HG03045 (cell line): ENCODE measurements around the gene ZXDC.

Experiments used
- ATAC-seq: cut with Tn5 transposase; IDR thresholded peaks from one replicate; pipeline ENCODE4 v1.9.1; 2021; ENCODE audit warnings: mild to moderate bottlenecking, moderate library complexity; ENCODE audit not compliant: unreplicated experiment

ZXDC gene

DNA sequence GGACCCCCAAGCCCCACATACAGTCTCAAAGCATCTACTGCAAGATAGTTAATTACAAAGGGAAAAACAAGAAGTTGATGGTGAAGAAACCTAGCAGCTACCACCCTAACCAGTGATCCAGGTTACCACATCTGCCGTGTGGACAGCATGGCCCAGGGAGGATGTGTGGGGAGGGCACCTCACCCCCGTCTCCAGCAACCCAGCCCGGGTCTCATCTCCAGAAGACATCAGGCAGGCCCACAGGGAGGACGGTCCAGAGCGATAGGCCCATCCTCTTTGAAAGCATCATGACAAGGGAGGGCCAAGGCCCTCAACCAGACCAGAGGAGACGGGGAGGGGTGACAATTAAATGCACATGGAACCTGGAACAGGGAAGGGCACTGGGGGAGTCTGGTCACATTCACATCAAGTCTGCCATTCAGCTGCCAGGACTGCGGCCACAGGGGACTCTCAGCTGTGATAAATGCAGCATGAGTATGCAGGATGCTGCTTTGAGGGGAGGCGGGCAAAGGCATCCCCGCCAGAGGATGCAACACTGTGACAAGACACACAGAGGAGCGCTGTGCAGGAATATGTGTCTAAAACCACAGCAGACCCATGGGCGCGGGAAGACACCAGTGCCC, 18.8 kb downstream of the ZXDC start:
- no peak for ATAC-seq

DNA sequence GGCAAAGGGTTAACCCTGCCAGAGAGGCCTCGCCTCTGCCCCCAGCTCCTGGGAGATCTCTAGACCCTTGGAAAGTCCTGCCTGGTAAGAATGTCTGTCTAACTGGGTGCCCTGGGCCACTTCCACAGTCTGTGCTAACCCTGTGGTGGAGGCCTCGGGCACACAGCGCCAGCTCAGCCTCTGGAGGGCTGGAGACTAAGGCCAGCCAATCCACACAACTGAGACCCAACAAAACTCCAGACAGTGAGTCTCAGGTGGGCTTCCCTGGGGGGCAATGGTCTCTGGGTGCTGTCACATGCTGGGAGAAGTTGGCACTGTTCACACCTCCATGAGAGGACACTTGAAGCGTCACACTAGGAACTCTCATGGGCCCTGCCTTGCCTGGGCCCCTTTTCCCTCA, 19.5 kb downstream of the ZXDC start:
- ATAC-seq: no peak

DNA sequence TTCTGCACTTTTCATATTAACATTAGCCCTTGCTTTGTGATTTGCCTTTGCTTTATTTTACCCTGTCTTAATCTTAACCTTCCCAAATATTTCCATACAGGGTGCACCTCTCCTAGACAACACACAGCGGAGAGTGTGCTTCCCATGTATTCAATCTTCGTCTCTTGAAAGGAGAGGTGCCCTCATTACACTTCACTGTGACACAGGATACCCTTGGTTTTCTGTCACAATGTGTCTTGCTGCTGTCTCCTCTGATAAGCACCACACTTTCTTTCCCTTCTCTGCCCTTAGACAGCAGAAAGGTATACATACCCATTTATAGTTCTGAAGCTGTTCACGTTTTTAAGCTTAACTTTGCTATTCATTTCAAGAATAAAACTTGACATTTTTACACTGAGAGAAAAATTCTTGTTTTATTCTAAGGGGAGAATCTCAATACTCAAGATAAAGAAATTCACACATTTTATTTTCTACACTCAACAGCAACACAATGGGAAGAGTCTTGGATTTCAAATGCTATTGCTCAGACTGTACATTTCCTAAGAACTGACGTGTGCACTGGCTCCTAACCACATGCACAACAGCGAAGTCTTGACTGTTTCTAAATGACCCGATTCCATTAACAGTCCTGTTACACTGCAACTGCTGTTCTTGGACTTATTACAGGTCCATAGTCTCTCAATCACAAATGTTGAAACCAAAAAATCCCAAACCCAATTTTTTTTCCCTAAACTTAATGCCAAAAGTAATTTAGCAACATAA, 21.1 kb downstream of the ZXDC start:
- no peak for ATAC-seq

DNA sequence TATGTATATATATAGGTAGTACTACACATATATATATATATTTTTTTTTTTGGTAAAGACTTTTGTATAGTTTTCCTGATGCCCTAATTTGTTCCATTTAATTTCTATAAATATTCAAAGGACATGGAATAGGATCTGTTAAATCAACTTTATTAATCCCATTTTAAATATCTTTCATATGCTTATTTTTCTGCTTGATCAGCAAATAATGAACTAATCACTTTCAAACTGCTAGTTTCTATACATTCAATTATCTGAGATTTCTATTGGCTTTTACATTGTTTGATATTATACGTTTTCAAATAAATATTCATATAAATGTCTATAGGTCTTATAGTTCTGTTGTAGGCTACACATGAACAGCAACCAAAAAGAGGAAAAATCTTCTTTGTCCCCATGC, 21.7 kb downstream of the ZXDC start:
- ATAC-seq: no peak

DNA sequence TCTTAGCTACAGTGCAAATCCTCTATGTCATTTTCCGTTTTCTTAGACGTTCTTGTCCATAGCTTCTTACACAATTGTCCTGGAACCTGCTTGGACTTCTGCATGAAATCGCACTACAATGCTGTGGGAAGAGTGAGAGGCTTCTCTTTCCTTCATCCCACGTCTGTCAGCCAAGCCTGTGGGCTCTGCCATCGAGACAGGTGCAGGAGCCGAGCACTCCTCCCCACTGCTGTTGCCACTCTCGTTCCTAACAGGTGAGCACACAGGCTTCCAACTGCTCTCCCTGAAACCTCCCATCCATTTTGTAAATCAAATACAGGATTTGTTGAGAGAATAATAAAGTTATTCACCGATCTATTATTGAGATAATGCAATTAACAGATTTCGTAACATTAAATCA, 23.5 kb downstream of the ZXDC start:
- no peak for ATAC-seq

DNA sequence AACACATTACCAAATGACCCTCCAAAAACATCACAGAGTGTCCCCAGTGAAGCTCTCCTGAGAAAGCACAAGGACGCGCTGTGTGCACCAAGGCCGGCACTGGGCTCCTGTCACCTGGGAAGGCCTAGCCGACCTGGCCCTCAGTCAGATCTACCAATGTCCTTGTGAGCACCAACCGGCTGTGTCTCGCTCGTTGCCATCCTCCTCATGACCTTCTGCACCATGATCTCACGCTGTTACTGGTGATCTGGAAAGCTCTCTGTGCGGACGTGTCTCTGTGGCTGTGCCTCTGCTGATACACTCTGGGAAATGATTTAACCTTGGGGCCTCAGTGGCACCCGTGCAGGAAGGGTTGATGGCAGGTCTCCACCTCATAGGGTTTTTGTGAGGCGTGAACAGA, 24.2 kb downstream of the ZXDC start:
- ATAC-seq: no peak

DNA sequence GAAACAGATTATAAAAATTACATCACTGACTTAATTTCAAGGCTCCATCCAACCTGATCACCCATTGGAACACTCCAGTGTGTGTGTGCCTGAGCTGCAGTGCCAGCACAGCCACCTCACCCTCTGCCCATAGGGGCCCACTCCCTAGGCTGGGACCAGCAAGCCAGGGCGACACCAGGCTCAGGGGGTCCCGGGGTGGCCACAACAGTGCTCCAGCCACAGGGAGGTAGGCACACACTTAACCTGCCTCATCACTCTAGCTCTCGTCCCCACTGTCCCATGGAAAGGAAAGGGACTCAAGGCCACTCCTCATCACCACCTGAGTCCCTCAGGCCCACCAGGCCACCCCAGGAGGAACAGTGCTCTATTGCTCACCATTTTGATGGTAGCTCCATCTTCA, 24.9 kb downstream of the ZXDC start:
- ATAC-seq: no peak

DNA sequence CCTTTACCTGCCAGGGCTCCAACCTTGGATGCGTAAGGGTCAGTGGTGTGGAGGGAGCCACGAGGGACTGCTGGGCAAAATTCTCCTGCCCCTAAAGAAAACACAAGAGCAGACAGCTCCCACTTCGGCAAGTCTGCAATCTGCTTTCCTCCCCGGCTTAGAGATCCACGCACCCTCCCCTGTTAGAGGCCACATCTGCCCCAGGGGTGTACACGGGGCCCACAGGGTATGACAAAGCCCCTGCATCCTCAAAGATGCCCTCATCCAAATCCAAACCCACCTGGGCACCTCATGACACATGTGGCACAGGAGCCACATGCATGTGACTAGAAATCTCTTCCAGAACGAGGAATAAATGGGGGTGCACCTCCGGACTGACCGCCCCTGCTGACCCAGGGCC, 25.5 kb downstream of the ZXDC start:
- no peak for ATAC-seq

DNA sequence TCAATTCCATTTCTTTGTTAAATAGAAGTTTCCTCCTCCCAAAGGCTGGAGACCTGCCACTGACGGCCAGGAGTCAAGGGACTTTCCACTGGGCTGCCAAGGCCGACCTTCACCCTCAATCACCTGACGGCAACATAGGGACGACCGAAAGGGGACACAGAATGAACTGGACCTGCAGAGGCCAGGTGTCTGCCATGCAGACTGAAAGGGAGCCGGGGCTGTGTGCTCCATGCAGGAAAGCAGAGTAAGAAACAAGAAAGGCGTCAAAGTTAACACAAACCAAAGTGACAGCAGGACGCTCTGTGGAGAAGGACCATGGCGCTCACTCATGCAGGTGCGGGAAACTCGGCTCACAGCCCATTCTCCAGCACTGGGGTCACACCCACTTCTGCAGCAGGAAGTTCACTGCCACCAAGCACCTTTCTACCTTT, 26.1 kb downstream of the ZXDC start:
- ATAC-seq: no peak

DNA sequence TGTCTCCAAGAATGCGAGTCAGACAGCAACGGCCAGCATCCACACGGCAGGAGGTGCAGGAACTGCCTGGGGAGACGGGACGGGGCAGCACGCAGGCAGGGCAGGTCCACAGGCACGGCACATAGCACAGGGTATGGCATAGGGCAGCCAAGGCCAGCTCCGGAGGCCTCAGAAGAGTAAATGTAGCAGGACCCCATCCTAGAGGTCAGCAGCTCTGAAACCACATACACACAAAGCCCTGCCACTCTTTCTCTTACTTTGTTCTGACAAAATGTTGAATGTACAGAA, 26.9 kb downstream of the ZXDC start:
- no peak for ATAC-seq

DNA sequence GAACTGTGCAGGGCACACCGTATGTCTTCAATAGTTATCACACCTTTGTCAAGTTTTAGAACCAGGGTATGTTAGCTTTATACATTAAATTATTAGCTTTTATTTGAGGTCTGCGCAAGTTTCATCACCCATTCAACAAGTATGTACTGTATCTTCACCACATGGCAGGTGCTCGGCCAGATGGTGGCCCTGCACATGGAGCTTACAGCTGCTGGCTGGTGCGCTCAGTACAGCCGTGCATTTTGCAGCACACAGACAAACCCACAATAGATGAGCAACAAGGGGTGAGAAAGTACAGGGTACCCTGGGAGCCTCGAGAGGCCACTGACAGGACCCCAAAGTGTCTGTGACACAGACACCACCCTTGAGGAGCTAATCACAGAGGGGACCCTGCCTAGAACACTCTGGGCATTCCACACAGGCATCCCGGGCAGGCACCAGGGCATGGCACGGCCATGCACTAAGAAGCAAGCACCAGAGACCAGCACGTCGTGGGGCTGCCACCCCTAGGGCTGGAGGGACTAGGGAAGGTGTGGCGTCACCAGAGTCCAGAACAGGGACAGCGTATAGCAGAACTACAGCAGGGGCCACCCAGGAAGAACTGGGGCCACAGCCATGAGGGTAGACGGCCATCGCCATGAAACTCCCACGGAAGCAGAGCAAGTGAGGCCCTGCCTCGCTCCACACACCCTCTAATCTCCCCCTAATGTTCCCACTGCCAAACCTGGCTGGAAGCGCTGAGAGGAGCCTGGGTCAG, 27.4 kb downstream of the ZXDC start:
- no peak for ATAC-seq

DNA sequence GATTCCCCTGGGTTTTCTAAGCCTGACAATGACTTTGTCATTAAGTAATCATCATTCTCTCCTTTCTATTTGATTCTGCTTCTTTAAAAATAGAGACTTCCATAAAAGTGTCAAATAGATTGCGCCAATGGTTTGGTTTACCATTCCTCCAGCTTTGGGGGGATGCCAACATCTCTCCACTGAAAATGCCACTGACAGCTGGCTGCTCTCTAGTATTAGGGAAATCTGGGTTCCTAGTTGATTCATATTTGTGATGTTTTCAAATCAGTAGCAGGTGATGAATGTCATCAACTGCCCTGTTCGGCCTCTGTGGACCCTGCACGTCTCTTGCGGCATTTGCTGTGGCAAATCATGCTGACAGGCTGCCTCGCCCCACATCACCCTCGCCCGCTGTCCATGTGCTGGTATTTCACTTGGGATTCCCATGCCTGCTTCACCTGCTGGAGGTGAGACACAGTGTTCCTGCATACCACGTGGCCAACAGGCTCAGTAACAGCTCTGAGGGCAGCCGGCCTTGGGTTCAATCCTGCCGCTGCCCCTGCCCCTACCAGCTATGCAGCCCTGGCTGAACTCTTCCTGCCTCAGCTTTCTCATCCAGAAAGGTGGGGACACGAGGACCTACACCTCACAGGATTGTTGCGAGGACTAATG, 28.1 kb downstream of the ZXDC start:
- ATAC-seq: no peak

DNA sequence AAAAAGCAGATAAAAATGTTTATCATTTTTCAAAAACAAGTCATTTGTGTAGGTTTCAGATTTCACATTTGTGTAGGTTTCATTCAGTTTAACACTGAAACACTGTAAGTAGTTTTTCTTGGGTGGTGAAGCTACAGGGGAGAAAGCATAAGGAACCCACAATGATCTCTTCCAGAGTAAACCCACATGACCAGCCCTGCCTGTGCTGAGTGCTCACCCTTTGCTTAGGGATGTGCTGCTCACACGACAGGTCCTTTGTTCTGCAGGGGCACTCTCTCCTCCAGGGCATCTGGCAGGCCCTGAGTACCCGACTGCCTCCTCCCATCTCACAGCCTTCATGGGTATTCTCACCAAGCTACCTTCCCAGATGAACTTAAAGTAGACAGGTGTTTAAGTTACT, 28.9 kb downstream of the ZXDC start:
- no peak for ATAC-seq

DNA sequence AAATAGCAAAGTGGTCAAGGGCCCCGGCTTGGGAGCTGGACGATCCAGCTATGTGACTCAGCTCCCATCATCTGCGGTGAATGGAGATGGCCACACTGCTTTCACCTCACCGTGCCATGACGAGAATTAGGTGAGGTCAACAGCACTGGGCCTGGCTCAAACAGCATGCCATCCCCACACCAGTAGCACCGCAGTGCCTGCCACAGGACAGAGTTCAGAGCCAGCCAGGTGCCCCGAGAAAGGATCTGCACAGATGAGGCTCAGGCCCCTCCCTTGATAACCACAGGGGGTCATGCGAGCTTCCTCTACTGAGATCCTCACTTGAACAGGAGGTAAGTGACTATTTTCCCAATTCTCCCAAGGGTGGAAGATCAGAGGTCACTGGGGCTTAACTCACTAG, 29.4 kb downstream of the ZXDC start:
- ATAC-seq: no peak

DNA sequence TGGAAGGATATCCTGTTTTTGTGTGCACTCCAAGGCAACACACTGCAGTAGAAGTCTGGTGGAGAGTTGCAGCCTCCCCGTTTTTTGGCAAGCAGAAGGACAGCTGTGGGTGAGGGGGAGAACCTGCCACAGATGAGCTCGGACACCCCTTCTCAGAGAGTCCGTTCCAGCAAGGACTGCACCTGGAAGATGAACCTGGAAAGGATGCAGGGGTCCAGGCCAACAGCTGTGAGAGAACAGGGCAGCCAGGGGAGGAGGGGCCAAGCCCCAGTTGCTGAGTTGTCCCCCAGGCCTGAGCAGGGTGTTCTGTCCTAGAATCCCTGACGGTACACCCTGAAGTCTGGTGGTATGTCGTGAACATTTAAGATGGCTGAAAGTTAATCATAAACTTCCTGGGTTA, 30.2 kb downstream of the ZXDC start:
- no peak for ATAC-seq

DNA sequence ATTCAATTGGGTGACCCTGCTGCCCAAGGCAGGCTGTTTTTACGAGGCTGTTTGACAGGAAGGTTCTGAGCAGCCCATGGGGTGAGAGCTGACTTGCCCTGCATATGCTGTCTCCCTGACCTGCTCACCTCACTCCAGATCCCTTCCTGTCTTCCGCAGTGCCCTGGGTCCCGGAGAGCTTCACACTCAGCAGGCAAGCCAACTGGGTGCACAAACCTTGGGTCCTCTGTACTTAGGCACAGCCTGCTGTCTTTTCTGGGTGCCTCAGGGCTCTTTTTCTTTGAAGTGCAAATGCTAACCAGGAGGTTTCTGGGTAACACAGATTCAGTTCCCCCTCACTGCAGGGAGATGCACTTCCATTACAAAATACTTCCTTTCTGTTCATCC, 32.8 kb downstream of the ZXDC start:
- no peak for ATAC-seq

DNA sequence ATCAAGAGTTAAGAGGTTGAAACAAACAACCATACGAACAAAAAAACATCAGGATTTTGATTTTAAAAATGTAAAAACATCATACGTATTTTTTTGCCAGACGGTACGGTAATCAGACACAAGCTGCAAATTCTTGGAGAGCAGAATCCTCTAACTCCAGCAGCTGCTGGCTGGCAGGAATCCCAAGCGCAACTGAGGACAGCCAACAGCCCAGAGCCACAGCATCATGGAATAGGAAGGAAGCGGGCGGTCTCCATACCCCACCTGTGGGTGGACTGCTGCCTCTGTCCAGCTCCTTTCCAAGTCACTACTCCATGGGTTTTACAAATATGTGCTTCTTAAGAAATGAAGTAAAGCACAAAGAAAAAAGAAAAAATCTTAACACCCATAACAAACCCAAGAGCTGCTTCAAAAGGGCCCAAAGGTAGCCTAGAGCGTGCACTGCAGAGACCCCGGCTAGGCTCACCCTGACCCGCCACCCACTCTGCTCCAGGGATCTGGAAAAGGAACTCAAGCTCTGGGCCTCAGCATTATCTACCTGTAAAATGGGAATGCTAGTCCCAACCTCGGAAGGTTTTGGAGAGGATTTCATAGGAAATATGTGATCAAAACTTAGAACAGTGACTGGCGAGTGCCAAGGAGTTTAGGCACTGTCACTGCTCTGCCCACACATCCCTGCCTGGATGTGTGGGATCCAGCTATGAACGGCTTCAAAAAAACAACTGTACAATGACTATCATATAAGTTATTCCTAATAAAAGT, 33.4 kb downstream of the ZXDC start:
- no peak for ATAC-seq

DNA sequence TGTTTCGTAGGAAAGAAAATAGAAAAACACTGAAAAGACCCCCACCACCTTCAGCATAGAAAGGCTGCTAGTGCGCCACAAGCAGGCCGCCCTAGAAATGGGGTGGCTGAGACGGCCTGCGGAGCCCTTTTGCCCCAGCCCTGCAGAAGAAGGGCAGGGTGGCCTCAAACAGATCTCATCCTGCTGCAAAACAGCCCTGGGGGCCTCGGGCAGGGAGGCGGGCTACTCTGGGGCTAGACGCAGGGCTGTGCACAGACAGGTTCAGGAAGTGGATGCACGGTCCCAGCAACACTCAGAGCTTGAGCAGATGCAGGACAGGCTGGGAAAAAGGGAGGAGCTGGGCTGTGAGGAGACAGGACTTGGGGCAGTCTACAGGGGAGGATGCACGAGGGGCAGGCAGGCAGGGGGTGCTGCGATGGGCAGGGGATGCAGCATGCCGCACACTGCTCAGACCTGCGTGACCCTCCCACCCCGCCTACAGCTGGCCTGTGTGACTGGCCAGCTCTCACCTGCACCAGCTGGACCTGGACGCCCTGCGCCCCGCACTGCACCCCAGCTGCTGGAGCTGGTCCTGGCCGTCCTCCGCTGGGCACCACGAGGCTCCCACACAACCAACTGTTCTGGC, 34.3 kb downstream of the ZXDC start:
- no peak for ATAC-seq

DNA sequence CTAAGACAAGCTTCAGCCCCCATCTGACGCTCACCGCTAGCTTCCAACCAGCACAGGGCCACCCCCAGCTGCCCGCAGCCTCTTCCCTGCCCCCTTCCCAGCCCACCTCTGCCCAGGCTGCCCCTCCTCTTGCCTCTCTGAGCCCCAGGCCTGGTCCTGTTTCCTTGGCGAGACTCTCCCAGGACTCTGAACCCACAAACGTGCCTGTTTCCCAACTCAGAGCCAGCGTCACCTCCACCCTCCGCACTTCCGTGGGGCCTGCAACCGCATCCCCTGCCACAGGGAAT, 35.0 kb downstream of the ZXDC start:
- ATAC-seq: no peak

DNA sequence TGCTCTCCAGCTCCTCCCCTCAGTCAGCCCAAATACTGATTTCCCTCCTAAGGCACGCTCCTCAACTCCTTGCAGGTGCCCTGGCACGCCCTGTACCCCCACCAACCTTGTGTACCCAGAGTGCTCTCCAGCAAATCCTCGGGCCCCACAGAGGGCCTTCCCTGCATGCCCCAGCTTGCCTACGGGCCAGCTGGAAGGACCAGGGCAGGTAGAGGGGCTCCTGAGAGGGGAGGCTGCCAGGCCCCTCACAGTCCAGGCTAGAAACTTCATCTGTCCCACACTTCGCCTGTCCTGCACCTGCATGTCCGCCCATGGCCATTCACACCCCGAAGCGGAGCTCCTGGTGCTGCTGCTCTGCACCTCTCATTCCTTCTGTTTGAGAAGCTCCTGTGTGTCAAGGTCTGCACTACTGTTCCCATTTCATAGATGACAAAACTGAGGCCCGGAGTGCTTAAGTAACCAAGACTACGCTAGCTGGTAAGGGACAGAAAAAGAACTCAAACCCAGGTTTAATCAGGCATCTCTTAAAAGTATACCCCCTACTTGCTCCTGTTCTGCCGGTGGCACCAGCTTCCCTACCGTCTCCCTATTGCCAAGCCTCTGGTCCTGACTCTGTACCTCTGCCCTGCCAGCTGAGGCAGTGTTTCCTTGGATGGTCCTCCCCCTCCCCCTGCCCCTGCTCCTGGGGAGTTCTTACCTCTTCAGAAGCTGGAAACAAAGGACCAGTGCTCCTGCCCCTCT, 35.6 kb downstream of the ZXDC start:
- no peak for ATAC-seq
